ENCODE measurements around the gene BATF3. TPM values are rescaled to one million over a fixed set of nuclear protein-coding genes. Genes with fewer than 3 reads are reported as not detected.

The BATF3 gene
- total and polyA plus RNA-seq, 8 donors, result 1.1 to 6.9 (median 4.1) TPM; not detected in 3

DNA sequence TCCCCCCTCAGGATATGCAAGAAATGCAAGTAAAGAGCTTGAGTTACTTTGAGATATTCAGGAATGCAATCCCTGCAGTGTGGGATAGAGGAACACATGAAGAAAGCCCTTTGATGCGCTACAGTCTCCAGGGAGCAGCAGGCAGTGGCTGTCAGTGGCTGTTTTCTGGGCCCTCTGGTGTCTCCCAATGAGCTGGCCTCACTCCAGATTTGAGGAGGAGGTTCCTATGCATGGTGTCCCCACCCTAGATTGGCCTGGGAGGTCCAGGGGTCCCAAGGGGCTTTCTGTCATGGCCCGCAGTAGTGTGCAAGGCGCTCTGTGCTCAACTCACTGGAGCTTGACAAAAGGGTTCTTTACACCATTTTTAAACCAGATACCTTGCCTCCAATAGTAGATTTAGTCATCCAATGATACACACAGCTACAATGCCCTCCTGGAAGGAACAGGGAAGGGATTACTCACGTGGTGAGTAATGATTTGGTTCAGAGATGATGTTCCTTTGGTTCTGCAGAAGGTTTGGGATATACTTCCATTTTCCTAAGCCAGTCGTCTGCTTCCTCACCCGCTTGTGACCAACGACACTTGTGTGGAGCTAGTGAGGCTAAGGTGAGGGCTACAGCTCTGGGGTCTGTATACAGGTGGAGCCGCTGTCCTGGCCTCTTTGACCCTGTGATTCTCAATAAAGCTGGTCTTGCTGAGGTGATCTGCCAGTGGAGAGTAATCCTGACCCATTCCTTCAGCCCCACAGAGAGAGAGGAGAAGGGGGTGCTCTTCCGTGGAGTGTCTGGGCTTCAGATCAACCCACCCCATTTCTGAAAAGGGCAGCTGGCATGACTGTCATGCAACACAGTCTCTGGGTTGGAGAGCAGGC lies 6.6 kb downstream of the BATF3 start:
- DNase-seq, result no peak
- Histone ChIP-seq H3K4me1 (no peaks in the 10 kb centered on the region), H3K27me3 (peaks cover 0 to 69% (median 2%) of the 10 kb centered on the region in 3 donors), H3K36me3 (no peaks in the 10 kb centered on the region), H3K27ac (no peak overlapping the region), H3K4me3 (no peak overlapping the region), H3K9me3 (no peaks in the 10 kb centered on the region)
- intact Hi-C loops (cut with DNase I; ENCODE audit: low total_unique reads), result no loop called here
- 87 to 92% (median 90%) methylated on average over 9 of the region's 9 CpGs for WGBS, 5 donors
- TF ChIP-seq POLR2AphosphoS5 (IDR thresholded peaks at IDR 0.05) (no peak), EP300 (IDR thresholded peaks at IDR 0.05) (no peak), POLR2A (IDR thresholded peaks at IDR 0.05) (no peak)

GRCh38 chr1:212691561-212692071 lies 8.0 kb downstream of the BATF3 start:
- no peaks in the 10 kb centered on the region for H3K36me3 ChIP-seq
- no peak for DNase-seq
- no peaks in the 10 kb centered on the region for H3K9me3 ChIP-seq
- intact Hi-C loops (cut with DNase I; ENCODE audit: low total_unique reads), result no loop called here
- H3K27ac ChIP-seq, result no peak overlapping the region
- no peak for TF ChIP-seq EP300 (IDR thresholded peaks at IDR 0.05)
- no peak for TF ChIP-seq POLR2A (IDR thresholded peaks at IDR 0.05)
- no peak for TF ChIP-seq POLR2AphosphoS5 (IDR thresholded peaks at IDR 0.05)
- WGBS, 5 donors, result 63 to 80% (median 69%) methylated on average over 9 of the region's 9 CpGs
- H3K27me3 ChIP-seq, result peaks cover 0 to 58% (median 0%) of the 10 kb centered on the region in 3 donors
- H3K4me1 ChIP-seq, result no peaks in the 10 kb centered on the region
- H3K4me3 ChIP-seq, result no peak overlapping the region

GRCh38 chr1:212690816-212691403 lies 8.7 kb downstream of the BATF3 start:
- no peak for DNase-seq
- H3K36me3 ChIP-seq, result no peaks in the 10 kb centered on the region
- H3K9me3 ChIP-seq, result no peaks in the 10 kb centered on the region
- H3K4me1 ChIP-seq, result no peaks in the 10 kb centered on the region
- no peak overlapping the region for H3K4me3 ChIP-seq
- TF ChIP-seq POLR2A (IDR thresholded peaks at IDR 0.05) (no peak), POLR2AphosphoS5 (IDR thresholded peaks at IDR 0.05) (no peak), EP300 (IDR thresholded peaks at IDR 0.05) (no peak)
- TF ChIP-seq, protein P1, sequence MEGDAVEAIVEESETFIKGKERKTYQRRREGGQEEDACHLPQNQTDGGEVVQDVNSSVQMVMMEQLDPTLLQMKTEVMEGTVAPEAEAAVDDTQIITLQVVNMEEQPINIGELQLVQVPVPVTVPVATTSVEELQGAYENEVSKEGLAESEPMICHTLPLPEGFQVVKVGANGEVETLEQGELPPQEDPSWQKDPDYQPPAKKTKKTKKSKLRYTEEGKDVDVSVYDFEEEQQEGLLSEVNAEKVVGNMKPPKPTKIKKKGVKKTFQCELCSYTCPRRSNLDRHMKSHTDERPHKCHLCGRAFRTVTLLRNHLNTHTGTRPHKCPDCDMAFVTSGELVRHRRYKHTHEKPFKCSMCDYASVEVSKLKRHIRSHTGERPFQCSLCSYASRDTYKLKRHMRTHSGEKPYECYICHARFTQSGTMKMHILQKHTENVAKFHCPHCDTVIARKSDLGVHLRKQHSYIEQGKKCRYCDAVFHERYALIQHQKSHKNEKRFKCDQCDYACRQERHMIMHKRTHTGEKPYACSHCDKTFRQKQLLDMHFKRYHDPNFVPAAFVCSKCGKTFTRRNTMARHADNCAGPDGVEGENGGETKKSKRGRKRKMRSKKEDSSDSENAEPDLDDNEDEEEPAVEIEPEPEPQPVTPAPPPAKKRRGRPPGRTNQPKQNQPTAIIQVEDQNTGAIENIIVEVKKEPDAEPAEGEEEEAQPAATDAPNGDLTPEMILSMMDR (IDR thresholded peaks at IDR 0.05), result no peak
- H3K27ac ChIP-seq, result no peak overlapping the region
- H3K27me3 ChIP-seq, result peaks cover 0 to 51% (median 0%) of the 10 kb centered on the region in 3 donors
- intact Hi-C loops (cut with DNase I; ENCODE audit: low total_unique reads), result no loop called here
- WGBS, 5 donors, result 87 to 91% (median 90%) methylated on average over 2 to 4 of the region's 4 CpGs

GRCh38 chr1:212689758-212690529 lies 9.7 kb downstream of the BATF3 start:
- 83 to 90% (median 84%) methylated on average over 12 of the region's 12 CpGs for WGBS, 5 donors

More at GRCh38 chr1:212689758-212690529, 9.7 kb downstream of the BATF3 start:
- H3K9me3 ChIP-seq, result no peaks in the 10 kb centered on the region
- no peaks in the 10 kb centered on the region for H3K4me1 ChIP-seq
- peaks cover 0 to 43% (median 0%) of the 10 kb centered on the region in 3 donors for H3K27me3 ChIP-seq
- peak in 1 of 2 donors; percentile 36 for DNase-seq
- no peak overlapping the region for H3K27ac ChIP-seq
- H3K4me3 ChIP-seq, result no peak overlapping the region
- intact Hi-C loops (cut with DNase I; ENCODE audit: low total_unique reads), result no loop called here
- TF ChIP-seq POLR2AphosphoS5 (IDR thresholded peaks at IDR 0.05) (no peak), POLR2A (IDR thresholded peaks at IDR 0.05) (no peak), EP300 (IDR thresholded peaks at IDR 0.05) (no peak)
- TF ChIP-seq, protein P1 (IDR thresholded peaks at IDR 0.05), result no peak
- H3K36me3 ChIP-seq, result no peaks in the 10 kb centered on the region
